Neural progenitor cell (in vitro differentiated cells): ENCODE measurements around the gene LSMEM2.

Experiments
- CTCF ChIP-seq: fragments of 200-600 bp; sonication (generic); IDR thresholded peaks from 2 replicates; pipeline ENCODE4 v1.5.1; 2017; ENCODE audit warnings: antibody characterized with exemption, mild to moderate bottlenecking
- EZH2 ChIP-seq: fragments of 200-600 bp; sonication (generic); IDR thresholded peaks from 2 replicates; pipeline ENCODE4 v1.6.1; 2017; ENCODE audit warnings: antibody characterized with exemption, mild to moderate bottlenecking, moderate library complexity
- EZH2phosphoT487 ChIP-seq: fragments of 200-600 bp; sonication (generic); IDR thresholded peaks from 2 replicates; pipeline ENCODE4 v1.6.1; 2017; ENCODE audit warnings: antibody characterized with exemption

GRCh38 chr3:50287262-50287661, 8.4 kb downstream of the LSMEM2 start:
- TF ChIP-seq CTCF, result no peak
- TF ChIP-seq EZH2phosphoT487, result no peak
- TF ChIP-seq EZH2, result no peak
